Measurements from ENCODE around the gene CCDC192.

The CCDC192 gene

DNA sequence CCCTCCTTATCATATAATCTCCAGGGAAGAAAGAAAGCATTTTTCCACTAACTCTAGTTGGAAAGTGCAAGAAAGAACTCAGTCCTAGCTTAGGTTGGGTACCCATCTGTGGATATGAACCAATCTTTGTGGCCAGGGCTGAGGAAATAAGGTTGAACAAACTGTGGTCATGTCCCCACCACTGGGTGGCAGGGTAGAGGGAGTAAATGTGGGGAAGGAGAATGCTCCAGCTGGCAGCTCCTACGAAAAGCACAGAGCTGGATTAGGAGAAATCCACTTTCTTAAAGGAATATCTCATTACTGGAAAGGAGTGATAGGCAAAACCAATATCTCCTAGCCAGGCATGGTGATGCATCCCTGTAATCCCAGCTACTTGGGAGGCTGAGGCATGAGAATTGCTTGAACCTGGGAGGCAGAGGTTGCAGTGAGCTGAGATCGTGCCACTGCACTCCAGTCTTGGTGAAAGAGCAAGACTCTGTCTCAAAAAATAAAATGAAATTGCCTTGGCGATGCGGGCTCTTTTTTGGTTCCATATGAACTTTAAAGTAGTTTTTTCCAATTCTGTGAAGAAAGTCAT is 175.1 kb downstream of the CCDC192 start:
- ChIA-PET CTCF (interaction anchor here (0.6 to 3.9 kb wide), 17 partner anchors 9 to 324 kb away, joined by 3 to 24 read pairs (median 4); no protein-coding TSS in a partner anchor), POLR2A (interaction anchor here (0.6 kb wide), 2 partner anchors 205 kb away, joined by 3 read pairs; no protein-coding TSS in a partner anchor)
- no peak for DNase-seq (ENCODE audit: low read depth, low spot score)
- TF ChIP-seq, protein P1, sequence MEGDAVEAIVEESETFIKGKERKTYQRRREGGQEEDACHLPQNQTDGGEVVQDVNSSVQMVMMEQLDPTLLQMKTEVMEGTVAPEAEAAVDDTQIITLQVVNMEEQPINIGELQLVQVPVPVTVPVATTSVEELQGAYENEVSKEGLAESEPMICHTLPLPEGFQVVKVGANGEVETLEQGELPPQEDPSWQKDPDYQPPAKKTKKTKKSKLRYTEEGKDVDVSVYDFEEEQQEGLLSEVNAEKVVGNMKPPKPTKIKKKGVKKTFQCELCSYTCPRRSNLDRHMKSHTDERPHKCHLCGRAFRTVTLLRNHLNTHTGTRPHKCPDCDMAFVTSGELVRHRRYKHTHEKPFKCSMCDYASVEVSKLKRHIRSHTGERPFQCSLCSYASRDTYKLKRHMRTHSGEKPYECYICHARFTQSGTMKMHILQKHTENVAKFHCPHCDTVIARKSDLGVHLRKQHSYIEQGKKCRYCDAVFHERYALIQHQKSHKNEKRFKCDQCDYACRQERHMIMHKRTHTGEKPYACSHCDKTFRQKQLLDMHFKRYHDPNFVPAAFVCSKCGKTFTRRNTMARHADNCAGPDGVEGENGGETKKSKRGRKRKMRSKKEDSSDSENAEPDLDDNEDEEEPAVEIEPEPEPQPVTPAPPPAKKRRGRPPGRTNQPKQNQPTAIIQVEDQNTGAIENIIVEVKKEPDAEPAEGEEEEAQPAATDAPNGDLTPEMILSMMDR (IDR thresholded peaks at IDR 0.05; ENCODE audit: insufficient read depth, low read length, missing control alignments): peak; percentile 60
- no peak overlapping the region for H3K4me3 ChIP-seq (ENCODE audit: low read depth, low read length)

DNA sequence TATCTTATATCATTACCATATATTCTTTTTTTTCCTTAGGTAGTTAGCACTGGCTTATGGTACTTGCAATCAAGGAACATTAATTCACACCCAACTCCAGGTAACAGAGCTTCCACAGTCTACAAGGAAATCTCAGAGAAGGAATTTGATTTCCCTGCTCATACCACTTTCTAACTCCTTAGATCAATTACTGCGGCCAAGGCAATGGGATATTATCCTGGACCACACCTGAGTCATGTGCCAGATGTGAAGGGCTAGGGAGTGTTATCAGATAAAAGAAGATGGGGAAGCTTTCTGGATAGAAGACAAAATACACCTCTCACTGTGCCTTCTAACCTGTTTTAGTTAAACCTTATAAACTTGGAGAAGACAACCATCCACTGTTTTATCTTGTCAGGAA is 181.2 kb downstream of the CCDC192 start:
- CTCF ChIA-PET: interaction anchor here (1.3 to 5.2 kb wide), 3 partner anchors 8 to 28 kb away, joined by 3 to 24 read pairs (median 4); no protein-coding TSS in a partner anchor
- DNase-seq (ENCODE audit: low read depth, low spot score): no peak
- TF ChIP-seq, protein P1 (IDR thresholded peaks at IDR 0.05; ENCODE audit: insufficient read depth, low read length, missing control alignments): no peak
- POLR2A ChIA-PET: no interaction called here
- no peak overlapping the region for H3K4me3 ChIP-seq (ENCODE audit: low read depth, low read length)

DNA sequence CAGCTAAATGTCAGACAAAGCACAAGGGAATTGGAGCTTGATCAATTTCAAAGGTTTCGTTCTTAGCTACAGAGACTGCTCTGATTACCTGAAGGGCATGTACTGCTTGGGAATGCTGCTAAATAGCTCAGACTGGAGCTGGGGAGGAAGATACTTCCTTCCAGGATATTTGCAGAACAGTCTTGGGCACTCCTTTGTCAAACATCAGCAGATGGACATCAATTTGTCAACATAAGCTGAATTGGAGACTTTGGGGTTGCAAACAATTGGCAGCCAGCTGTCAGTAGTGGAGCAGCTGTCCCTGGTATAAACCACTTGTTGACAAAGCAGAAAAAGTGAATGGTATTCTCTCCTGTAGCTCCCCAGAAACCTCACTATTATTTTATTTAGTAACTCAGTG is 182.0 kb downstream of the CCDC192 start:
- TF ChIP-seq, protein P1 (IDR thresholded peaks at IDR 0.05; ENCODE audit: insufficient read depth, low read length, missing control alignments): no peak
- H3K4me3 ChIP-seq (ENCODE audit: low read depth, low read length): no peak overlapping the region
- DNase-seq (ENCODE audit: low read depth, low spot score): no peak
- ChIA-PET POLR2A (no interaction called here), CTCF (interaction anchor here (1.0 to 5.2 kb wide), 4 partner anchors 8 to 29 kb away, joined by 3 to 24 read pairs (median 4); no protein-coding TSS in a partner anchor)

DNA sequence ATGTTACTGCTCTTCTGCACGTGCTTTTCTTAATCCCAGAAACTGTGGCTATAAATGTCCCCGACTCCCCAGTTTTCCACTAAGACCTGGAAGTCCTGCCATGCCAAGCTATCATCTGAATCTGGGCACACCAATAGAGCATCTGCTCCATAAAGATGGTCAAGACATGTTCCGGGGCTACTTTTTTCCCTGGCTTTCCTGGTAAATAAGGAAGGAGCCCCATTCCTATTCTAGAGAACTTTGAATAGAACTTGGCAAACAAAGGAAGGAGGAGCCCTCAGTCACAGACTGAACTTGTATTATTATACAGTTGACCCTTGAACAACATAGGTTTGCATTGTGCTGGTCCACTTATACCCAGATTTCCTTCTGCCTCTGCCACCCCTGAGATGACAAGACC is 182.9 kb downstream of the CCDC192 start:
- TF ChIP-seq, protein P1 (IDR thresholded peaks at IDR 0.05; ENCODE audit: insufficient read depth, low read length, missing control alignments): no peak
- H3K4me3 ChIP-seq (ENCODE audit: low read depth, low read length): no peak overlapping the region
- POLR2A ChIA-PET: no interaction called here
- no peak for DNase-seq (ENCODE audit: low read depth, low spot score)
- CTCF ChIA-PET: interaction anchor here (1.0 to 5.2 kb wide), 2 partner anchors 9 to 14 kb away, joined by 3 to 24 read pairs; no protein-coding TSS in a partner anchor

DNA sequence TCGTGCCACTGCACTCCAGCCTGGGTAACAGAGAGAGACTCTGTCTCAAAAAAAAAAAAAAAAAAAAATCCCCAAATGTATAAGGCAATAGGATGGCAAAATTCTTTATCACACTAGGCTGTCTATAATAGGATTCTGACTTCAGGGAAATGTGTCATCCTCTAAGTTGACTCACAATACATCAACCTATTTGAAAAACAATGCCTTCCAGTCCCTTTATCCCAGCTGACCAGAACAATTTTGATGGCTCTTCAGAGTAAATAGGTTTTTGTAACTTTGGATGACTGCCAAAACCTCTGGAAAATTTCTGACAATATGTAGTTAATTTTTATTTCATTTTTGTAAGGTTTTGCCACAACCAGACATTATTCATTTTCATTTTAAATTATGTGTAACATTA is 184.1 kb downstream of the CCDC192 start:
- TF ChIP-seq, protein P1 (IDR thresholded peaks at IDR 0.05; ENCODE audit: insufficient read depth, low read length, missing control alignments): no peak
- no peak overlapping the region for H3K4me3 ChIP-seq (ENCODE audit: low read depth, low read length)
- no peak for DNase-seq (ENCODE audit: low read depth, low spot score)
- ChIA-PET POLR2A (no interaction called here), CTCF (interaction anchor here (5.2 kb wide), 1 partner anchor 10 kb away, joined by 24 read pairs; no protein-coding TSS in a partner anchor)

DNA sequence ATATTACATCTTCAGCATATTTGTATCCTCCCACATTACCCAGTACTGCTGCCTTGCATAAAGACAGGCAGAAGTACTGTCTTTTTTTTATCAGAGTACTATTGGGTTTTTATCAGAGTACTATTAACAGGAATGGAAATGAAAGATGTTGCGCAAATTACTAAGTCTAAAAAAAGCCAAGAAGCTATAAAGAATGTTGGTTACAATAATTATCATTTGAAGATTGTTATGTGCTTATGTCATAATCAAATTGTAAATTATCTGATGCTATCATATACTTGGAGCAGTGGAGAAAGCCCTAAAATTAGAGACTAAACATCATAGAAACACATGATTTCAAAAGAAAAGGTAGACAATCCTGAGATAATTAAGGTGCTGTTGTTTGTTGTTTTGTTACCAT is 188.8 kb downstream of the CCDC192 start:
- no peak for DNase-seq (ENCODE audit: low read depth, low spot score)
- TF ChIP-seq, protein P1 (IDR thresholded peaks at IDR 0.05; ENCODE audit: insufficient read depth, low read length, missing control alignments): no peak
- no peak overlapping the region for H3K4me3 ChIP-seq (ENCODE audit: low read depth, low read length)
- POLR2A ChIA-PET: no interaction called here
- CTCF ChIA-PET: interaction anchor here (0.9 to 1.9 kb wide), 2 partner anchors 9 to 14 kb away, joined by 3 to 8 read pairs; no protein-coding TSS in a partner anchor

Data from AG04449 (cell line).